Adipose tissue (tissue), 3 donors: ENCODE data around the gene TTI1. TPM values are rescaled to one million over a fixed set of nuclear protein-coding genes. Genes with fewer than 3 reads are reported as not detected.

Source experiments
- H3K27ac ChIP-seq: one replicate; pipeline ENCODE4 v1.5.1; 2013; ENCODE audit warnings: low read depth, low read length
- WGBS, 3 donors: extraction: QIAGEN DNeasy Blood & Tissue Kit; methylation state at CpG; one replicate each; pipeline ENCODE4 v1.1.7; 2013; 5-methylcytosine and 5-hydroxymethylcytosine counted together
- polyA plus RNA-seq, 3 donors: library from polyadenylated mRNA; stranded (reverse); fragments of 200-250 nt; gene quantifications; one replicate each; pipeline ENCODE4 v1.2.3, GENCODE V29; 2013
- donor health status: healthy with polysubstance abuse.
- donor health status: Bipolar disorder and iron deficiency.
- donor health status: healthy.

Gene TTI1
- polyA plus RNA-seq, 3 donors = 9.9 to 10.9 (median 10.0) TPM

DNA sequence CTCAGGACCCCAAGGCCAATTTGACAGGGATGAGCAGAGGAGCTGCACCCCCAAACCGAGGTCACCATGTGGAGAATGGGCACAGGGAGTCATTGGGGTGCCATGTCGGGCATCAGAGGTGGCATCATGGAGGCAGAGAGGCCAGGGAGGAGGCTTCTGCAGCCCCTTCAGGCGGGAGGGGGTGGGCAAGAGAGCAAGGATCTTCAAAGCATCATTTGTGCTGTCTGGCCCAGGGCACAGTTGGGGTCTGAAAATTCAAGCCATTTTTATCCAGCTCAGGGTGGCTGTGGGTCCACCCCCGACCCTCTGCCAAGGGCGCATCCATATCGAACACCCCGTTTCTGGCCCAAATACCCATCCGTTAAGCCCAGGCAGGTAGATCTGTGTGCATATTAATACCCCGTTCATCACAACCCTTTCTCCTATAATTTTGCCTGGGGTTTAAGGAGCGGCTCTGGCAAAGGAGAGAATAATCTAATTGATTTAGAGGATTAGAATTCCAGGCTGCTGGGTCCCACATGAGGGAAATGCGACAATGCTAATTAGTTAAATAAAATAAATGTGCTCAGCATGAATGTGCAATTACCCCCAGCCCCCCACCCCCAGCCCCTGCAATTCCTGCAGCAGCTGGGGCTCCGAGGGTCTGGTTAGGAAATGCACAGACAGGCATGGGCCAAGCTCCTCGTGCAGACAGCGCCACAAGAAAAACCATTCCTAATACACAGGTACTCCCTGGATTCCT is 98.5 kb downstream of the TTI1 start:
- H3K27ac ChIP-seq = no peak overlapping the region
- 81 to 88% (median 87%) methylated on average over 11 to 14 of the region's 14 CpGs for whole genome bisulfite sequencing, 3 donors

DNA sequence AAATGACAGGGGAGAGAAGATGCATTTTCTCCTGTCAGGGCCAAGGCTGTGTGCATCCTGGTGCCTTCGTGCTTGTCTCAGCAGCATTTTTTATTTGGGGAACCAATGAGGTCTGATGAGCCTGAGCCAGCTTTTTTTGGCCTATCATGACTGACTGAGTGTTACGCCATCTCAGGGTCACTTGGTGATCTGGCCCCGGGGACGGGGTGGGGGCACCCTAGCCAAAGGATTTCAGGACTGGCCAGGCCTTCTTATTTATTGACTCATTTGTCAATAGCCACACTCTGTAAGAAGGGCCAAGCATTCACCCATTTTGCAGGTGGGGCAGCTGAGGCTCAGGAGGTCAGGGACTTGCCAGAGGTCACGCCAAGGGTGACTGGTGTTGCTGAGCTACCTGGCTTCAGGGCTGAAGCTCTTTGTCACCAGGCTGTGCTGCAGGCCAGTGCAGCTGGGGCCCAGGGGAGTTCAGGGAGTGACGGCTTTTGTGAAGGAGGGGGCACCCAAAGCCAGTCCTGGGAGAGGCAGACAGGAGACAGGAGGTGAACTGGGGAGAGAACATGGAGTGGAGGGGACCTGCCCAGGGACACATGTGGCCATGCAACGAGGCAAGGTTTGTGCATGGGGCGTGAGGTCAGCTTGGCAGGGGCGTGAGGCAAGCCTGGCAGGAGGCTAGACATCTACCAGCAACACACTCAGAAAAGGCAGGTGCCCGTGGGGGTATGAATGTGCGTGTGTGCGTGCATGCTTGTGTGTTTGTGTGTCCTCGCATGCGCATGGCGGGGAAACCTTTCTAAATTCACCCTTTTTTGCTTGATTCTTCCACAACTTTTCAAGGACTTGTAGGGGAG is 99.2 kb downstream of the TTI1 start:
- WGBS, 3 donors = 77 to 90% (median 86%) methylated on average over 15 of the region's 15 CpGs
- no peak overlapping the region for H3K27ac ChIP-seq

Other genes starting within 250 kb of the TTI1 start
- gene VSTM2L, start 130.3 kb downstream of the TTI1 start, polyA plus RNA-seq = under 1 TPM; 0.78 to 0.90 (median 0.82) TPM
- gene RPRD1B, start 290 bp upstream of the TTI1 start, polyA plus RNA-seq = 10 to 100 TPM in 1 of 3 donors, 1 to 10 TPM in 2; 6.1 to 13.5 (median 9.0) TPM
- 10 to 100 TPM; 12.7 to 53.1 (median 49.4) TPM for gene TGM2, start 131.8 kb upstream of the TTI1 start, polyA plus RNA-seq
- 1 to 10 TPM in 2 of 3 donors, under 1 TPM in 1; 0.47 to 6.4 (median 1.2) TPM for gene KIAA1755, start 227.3 kb upstream of the TTI1 start, polyA plus RNA-seq